VCaP (cell line): ENCODE data around the gene PTPN3.
"Not testable (repeated sequence)": the region's sequence is repeated elsewhere in the genome, so short reads cannot be mapped to it uniquely, and the experiment has no call there.

Experiments used
- H3K27ac ChIP-seq: fragments of 450-650 bp; 2 replicates; pipeline ENCODE4 v1.5.1; 2017
- TF ChIP-seq, protein P1 (sequence below): fragments of 450-650 bp; conservative IDR thresholded peaks from 2 replicates; pipeline ENCODE4 v1.5.1; 2017; ENCODE audit warnings: mild to moderate bottlenecking, moderate library complexity

The PTPN3 gene

DNA sequence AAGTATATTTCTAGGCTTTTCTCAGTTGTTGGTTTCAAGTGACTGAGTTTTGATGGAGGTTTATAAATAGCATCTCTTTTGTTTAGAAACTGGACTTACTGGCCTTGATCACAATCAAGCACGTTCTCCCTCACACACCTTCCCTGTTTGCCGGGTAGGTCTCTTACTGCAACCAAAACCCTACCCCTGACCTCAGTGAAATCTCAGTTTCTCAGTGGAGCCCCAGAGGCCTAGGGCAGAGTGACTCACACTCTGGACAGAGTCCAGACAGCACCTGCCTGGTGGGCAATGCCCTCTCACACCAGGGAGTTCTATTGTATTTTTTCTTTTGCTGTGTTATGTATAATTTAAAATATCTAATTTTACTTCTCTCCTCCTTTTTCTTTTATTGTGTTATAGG is 128.8 kb downstream of the PTPN3 start:
- TF ChIP-seq, protein P1, sequence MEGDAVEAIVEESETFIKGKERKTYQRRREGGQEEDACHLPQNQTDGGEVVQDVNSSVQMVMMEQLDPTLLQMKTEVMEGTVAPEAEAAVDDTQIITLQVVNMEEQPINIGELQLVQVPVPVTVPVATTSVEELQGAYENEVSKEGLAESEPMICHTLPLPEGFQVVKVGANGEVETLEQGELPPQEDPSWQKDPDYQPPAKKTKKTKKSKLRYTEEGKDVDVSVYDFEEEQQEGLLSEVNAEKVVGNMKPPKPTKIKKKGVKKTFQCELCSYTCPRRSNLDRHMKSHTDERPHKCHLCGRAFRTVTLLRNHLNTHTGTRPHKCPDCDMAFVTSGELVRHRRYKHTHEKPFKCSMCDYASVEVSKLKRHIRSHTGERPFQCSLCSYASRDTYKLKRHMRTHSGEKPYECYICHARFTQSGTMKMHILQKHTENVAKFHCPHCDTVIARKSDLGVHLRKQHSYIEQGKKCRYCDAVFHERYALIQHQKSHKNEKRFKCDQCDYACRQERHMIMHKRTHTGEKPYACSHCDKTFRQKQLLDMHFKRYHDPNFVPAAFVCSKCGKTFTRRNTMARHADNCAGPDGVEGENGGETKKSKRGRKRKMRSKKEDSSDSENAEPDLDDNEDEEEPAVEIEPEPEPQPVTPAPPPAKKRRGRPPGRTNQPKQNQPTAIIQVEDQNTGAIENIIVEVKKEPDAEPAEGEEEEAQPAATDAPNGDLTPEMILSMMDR: no peak
- no peak overlapping the region; the same call in 1 of the 2 replicates for H3K27ac ChIP-seq

DNA sequence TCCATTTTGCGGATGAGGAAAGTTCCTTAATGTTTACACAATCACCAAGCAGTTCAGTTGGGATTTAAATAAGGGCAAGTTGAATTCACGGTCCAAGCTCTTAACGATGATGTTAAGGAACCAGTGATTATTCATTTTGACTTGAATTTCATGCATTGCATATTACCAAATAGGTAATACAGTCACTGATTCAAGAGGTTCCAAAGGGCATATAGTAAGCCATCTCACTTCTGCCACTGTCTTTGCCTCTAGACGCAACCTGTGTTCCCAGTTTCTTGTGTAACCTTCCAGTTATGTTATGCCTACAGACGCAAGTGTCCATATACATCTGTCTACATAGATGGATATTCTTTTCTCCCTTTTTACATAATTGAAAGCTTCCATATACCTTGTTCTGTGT is 137.3 kb downstream of the PTPN3 start:
- TF ChIP-seq, protein P1: no peak
- no peak overlapping the region for H3K27ac ChIP-seq

DNA sequence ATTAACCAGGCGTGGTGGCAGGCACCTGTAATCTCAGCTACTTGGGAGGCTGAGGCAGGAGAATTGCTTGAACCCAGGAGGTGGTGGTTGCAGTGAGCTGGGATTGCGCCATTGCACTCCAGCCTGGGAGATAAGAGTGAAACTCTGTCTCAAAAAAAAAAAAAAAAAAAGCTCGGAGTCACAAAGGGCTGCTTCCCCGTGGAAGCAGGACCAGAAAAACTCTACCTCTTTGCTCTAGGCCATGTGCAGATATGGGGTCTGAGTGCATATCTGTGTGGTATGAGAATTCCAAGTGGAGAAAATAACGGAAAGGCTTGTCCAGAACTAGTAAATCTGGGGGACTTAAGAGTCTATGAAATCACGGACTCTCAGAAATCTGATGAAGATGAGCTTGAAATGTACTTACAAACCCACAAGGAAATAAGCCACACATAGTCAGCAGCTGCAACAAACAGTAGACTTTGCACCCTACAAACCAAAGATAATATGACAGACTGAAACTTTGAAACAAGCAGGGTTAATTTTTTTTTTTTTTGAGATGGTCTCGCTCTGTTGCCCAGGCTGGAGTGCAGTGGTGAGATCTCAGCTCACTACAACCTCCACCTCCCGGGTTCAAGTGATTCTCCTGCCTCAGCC is 139.0 kb downstream of the PTPN3 start:
- not testable (repeated sequence) for H3K27ac ChIP-seq

DNA sequence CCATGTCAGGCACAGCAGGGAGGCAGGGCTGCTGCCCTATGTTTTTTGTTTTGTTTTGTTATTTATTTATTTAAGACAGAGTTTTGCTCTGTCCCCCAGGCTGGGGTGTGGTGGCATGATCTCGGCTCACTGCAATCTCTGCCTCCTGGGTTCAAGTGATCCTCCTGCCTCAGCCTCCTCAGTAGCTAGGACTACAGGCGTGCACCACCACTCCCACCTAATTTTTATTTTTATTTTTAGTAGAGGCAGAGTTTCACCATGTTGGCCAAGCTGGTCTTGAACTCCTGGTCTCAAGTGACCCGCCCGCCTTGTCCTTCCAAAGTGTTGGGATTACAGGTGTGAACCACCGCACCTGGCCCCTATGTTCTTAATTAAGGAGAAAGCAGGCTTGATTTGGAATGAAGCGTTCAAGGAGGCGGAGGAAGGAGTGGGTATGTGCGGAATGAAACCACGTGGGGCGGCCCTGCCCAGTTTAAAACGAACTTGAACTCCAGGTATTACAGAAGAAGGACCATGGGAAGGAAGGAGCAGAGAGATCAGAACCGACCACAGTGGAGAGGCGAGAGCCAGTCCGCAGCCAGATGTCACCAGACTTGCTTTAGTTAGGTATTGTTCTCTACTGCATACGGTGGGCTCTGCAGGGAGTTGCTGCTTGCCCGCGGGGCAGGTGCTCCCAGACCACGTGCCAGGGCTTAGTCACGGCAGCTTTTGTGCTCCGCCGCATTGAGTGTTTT is 142.4 kb downstream of the PTPN3 start:
- H3K27ac ChIP-seq: no peak overlapping the region
- TF ChIP-seq, protein P1: no peak

DNA sequence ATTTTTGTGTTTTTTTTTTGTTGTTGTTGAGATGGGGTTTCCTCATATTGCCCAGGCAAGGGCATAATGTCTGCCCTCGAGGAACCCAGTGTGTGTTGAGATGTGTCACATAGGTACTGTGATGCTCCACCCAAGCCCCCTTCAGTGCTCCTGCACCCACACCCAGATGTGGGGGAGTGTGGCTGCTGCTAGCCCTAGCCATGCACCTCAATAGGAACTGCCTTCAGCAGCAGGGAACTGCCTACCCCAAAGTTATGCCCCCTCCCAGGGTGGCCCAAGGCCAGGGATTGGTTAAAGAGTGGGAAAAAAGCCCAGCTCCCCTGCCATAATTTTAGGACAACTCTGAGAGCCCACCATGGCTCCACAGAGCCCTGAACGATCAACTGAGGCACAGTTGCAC is 143.9 kb downstream of the PTPN3 start:
- TF ChIP-seq, protein P1: no peak

DNA sequence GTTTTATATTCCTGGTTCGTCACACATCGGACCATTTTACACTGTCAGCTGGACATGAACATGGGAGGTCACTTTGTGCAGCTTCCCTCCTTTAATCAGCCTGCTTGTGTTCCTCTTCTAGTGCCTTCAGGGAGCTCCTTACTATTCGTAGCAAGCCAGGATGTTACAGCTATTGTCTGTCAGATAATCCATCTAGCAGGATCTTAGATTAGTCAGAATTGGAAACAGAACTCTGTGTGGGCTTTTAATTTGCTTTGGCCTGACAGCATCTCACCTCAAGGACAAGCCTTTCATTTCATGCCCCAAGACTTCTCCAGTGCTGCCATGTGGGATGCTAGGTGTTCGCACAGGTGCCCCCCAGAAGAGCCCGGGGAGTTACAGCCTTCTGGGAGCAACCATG is 147.1 kb downstream of the PTPN3 start:
- TF ChIP-seq, protein P1: no peak
- no peak overlapping the region for H3K27ac ChIP-seq

More for the DNA sequence above, 143.9 kb downstream of the PTPN3 start:
- H3K27ac ChIP-seq: no peak overlapping the region

DNA sequence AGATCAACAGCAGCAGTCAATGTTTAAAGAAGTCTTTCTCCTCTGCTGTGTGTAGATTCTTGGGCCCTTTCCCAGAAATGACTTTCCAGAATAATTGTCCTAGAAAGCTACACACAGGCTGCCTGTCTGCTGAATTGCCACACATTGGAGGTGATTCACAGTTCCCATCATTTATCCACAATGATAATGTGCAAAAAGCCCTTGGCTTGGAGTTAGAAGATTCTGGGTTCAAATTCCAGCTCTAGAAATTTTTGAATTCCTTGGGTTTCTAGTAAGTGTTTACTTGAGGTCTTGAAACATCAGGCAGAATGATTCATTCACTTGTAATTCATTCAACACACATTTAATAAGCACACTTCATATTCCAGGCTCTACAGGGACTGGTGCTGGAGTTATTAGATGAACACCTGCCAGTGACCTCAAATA is 148.7 kb downstream of the PTPN3 start:
- TF ChIP-seq, protein P1: no peak
- H3K27ac ChIP-seq: no peak overlapping the region; the same call in 1 of the 2 replicates

DNA sequence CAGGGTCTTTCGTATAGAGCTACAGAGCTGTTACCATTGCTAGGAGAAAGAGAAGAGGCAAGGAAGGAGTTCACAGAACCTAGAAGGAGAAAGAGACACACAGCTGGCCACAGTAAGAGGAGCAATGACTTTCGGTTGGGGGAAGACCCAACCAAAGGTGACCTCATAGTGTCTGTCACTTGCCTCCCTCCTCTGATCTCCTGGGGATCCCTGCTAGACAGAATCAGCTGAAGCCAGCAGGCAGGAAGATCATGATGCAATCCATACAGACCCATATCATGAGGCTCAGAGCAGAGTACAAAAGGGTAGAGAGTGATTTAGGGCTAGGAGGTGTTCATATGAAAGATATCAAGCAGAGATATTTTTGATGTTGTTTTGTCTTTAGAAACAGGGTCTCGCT is 151.2 kb downstream of the PTPN3 start:
- TF ChIP-seq, protein P1: no peak
- H3K27ac ChIP-seq: no peak overlapping the region
